Upper lobe of left lung (tissue), 6 donors: ENCODE results near the gene ACMSD. TPM values are rescaled to one million over a fixed set of nuclear protein-coding genes. Genes with fewer than 3 reads are reported as not detected.

Source experiments
- ATAC-seq, 2 donors: fragments of 200-7000 bp; cut with Tn5 transposase; one replicate each; pipeline ENCODE4 v1.9.1; 2022; ENCODE audit warnings: mild to moderate bottlenecking in 2 of 2, moderate library complexity in 2 of 2; ENCODE audit not compliant: low FRiP score in 2 of 2
- DNase-seq, 2 donors: peaks; one replicate each; pipeline ENCODE4 v3.0.0-alpha.2; 2019 to 2020
- H3K27ac ChIP-seq, 4 donors: fragments of 200-600 bp; sonication (generic); one replicate each; pipeline ENCODE4 v1.5.1; 2016 to 2019
- H3K27me3 ChIP-seq, 4 donors: fragments of 200-600 bp; sonication (generic); one replicate each; pipeline ENCODE4 v1.5.1; 2017 to 2019
- H3K36me3 ChIP-seq, 4 donors: fragments of 200-600 bp; sonication (generic); one replicate each; pipeline ENCODE4 v1.5.1; 2016 to 2019
- H3K4me1 ChIP-seq, 4 donors: fragments of 200-600 bp; sonication (generic); one replicate each; pipeline ENCODE4 v1.5.1; 2018 to 2019
- H3K4me3 ChIP-seq, 4 donors: fragments of 200-600 bp; sonication (generic); one replicate each; pipeline ENCODE4 v1.5.1; 2017 to 2019; ENCODE audit warnings: mild to moderate bottlenecking in 2 of 4, moderate library complexity in 1 of 4
- H3K9me3 ChIP-seq, 4 donors: fragments of 200-600 bp; sonication (generic); one replicate each; pipeline ENCODE4 v1.5.1; 2018 to 2019
- EP300 ChIP-seq, 4 donors: sonication (generic); formaldehyde crosslinking; IDR thresholded peaks; one replicate each; pipeline ENCODE4 v1.5.1; 2017; ENCODE audit warnings: antibody characterized with exemption in 4 of 4, control low read depth in 2 of 4
- POLR2A ChIP-seq, 4 donors: fragments of 450-650 bp; IDR thresholded peaks; one replicate each; pipeline ENCODE4 v1.5.1; 2016 to 2017; ENCODE audit warnings: antibody characterized with exemption in 4 of 4, mild to moderate bottlenecking in 2 of 4
- POLR2AphosphoS5 ChIP-seq, 2 donors: sonication (generic); formaldehyde crosslinking; IDR thresholded peaks; one replicate each; pipeline ENCODE4 v1.5.1; 2017; ENCODE audit warnings: antibody characterized with exemption in 2 of 2
- WGBS, 2 donors: methylation state at CpG; one replicate each; pipeline ENCODE4 v1.1.5; 2017 to 2018; 5-methylcytosine and 5-hydroxymethylcytosine counted together
- total RNA-seq, 6 donors: library from RNA; depleted of rRNA in 4 of 6; stranded (reverse); fragments of >200 nt in 4 of 6; gene quantifications; one replicate each; pipeline versions ENCODE4 v1.1.0 to v1.2.1, GENCODE V29; 2016 to 2021
- TF ChIP-seq, protein P1 (sequence below), 6 experiments: fragments of 450-650 bp in 4 of 6; fragments of 200-600 bp in 2 of 6; sonication (generic) in 2 of 6; IDR thresholded peaks; one replicate each; pipeline ENCODE4 v1.5.1; 2016 to 2019; ENCODE audit warnings: antibody characterized with exemption in 6 of 6
- donor health status: DM: no; HTN: no; CAD: no; lungs with moderate emphysema.
- donor health status: DM: no; HTN: yes; CAD: no; lungs with severe emphysema.

ACMSD gene
- total RNA-seq, 6 donors from 2014 or later, result 0.20 TPM; not detected in 5

- H3K36me3 ChIP-seq, result peaks cover 0 to 18% (median 0%) of the 10 kb centered on the region in 4 donors
- no peak overlapping the region for H3K4me3 ChIP-seq
- no peaks in the 10 kb centered on the region for H3K9me3 ChIP-seq
- H3K27me3 ChIP-seq, result no peaks in the 10 kb centered on the region
- no peak overlapping the region for H3K27ac ChIP-seq
- ATAC-seq (no peak), DNase-seq (no peak)
- WGBS, 2 donors, result 95 to 100% methylated on average over 1 of the region's 1 CpG
- TF ChIP-seq POLR2AphosphoS5 (IDR thresholded peaks at IDR 0.05) (no peak), EP300 (IDR thresholded peaks at IDR 0.05) (no peak)
- peaks cover 49 to 79% (median 60%) of the 10 kb centered on the region in 4 donors for H3K4me1 ChIP-seq
These were observed 86.5 kb downstream of the ACMSD start for GRCh38 chr2:134924912-134925311.

DNA sequence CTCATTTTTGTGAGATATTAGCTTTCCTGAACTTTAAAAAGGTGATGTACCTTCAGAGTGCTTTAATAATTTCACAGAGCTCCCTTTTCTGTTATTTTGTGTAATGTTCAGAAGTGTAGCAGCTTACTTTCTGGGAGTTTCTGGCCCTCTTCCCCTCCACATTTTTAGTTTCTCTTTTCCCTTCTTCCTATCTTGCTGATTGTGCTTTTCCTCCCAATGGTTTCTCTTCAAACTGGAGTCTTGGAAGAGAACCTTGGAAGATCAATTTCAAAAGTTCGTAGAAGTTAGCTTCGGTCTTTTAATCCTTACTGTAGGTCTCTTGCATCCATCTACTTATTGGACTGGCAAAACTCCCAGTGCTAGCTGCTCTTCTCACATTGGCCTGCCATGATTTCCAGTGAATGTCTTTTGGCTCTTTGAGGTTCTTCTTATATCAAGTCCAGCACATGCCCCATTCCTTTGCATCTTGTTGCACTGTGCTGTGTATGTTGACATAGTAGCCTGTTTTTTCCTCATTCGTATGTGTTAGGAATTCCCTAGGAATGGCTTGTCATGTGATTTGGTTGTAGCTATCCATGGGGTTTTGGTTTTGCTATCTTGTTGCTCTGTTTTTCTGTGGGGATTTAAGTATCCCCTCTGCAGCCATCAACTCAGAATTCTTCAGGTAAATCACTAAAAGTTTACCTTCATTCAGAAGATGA lies 88.0 kb downstream of the ACMSD start:
- WGBS, 2 donors, result 73 to 79% methylated on average over 3 of the region's 3 CpGs
- DNase-seq (no peak), ATAC-seq (no peak)
- Histone ChIP-seq H3K4me3 (no peak overlapping the region), H3K36me3 (peaks cover 0 to 16% (median 0%) of the 10 kb centered on the region in 4 donors), H3K9me3 (no peaks in the 10 kb centered on the region), H3K27ac (no peak overlapping the region), H3K27me3 (no peaks in the 10 kb centered on the region), H3K4me1 (peaks cover 38 to 69% (median 45%) of the 10 kb centered on the region in 4 donors)
- TF ChIP-seq, protein P1, sequence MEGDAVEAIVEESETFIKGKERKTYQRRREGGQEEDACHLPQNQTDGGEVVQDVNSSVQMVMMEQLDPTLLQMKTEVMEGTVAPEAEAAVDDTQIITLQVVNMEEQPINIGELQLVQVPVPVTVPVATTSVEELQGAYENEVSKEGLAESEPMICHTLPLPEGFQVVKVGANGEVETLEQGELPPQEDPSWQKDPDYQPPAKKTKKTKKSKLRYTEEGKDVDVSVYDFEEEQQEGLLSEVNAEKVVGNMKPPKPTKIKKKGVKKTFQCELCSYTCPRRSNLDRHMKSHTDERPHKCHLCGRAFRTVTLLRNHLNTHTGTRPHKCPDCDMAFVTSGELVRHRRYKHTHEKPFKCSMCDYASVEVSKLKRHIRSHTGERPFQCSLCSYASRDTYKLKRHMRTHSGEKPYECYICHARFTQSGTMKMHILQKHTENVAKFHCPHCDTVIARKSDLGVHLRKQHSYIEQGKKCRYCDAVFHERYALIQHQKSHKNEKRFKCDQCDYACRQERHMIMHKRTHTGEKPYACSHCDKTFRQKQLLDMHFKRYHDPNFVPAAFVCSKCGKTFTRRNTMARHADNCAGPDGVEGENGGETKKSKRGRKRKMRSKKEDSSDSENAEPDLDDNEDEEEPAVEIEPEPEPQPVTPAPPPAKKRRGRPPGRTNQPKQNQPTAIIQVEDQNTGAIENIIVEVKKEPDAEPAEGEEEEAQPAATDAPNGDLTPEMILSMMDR (IDR thresholded peaks at IDR 0.05), result no peak
- TF ChIP-seq POLR2AphosphoS5 (IDR thresholded peaks at IDR 0.05) (no peak), EP300 (IDR thresholded peaks at IDR 0.05) (no peak), POLR2A (IDR thresholded peaks at IDR 0.05) (no peak)

DNA sequence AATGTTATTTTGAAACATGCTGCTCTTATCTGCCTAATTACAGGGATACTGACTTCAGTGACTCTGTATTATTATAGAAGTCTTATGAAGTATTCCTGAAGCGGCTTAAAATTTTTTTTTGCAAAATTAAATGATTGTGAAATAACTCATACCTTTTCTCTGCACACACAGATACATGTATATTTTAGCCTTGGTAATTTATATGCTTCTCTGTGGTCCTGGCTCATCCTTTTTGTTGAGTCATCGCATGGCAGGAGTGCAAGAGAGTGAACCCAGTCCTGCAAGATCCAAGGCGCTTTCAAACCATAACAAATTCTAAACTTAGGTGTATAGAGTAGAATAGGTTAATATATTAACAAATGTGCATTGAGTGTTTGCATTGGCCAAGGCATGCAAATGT lies 88.8 kb downstream of the ACMSD start:
- 76 to 81% methylated on average over 3 of the region's 3 CpGs for WGBS, 2 donors
- no peak for ATAC-seq
- peaks cover 30 to 69% (median 42%) of the 10 kb centered on the region in 4 donors for H3K4me1 ChIP-seq

GRCh38 chr2:134932864-134933526 lies 94.6 kb downstream of the ACMSD start:
- Histone ChIP-seq H3K27ac (no peak overlapping the region), H3K36me3 (peaks cover 0 to 13% (median 2%) of the 10 kb centered on the region in 4 donors), H3K4me1 (peaks cover 37 to 60% (median 43%) of the 10 kb centered on the region in 4 donors), H3K4me3 (no peak overlapping the region), H3K27me3 (no peaks in the 10 kb centered on the region), H3K9me3 (no peaks in the 10 kb centered on the region)
- TF ChIP-seq EP300 (IDR thresholded peaks at IDR 0.05) (no peak), POLR2AphosphoS5 (IDR thresholded peaks at IDR 0.05) (no peak), POLR2A (IDR thresholded peaks at IDR 0.05) (no peak)
- TF ChIP-seq, protein P1 (IDR thresholded peaks at IDR 0.05), result no peak
- DNase-seq, result no peak
- ATAC-seq, result peak in 1 of 2 donors; percentile 11
- WGBS, 2 donors, result 70 to 73% methylated on average over 3 of the region's 3 CpGs

More for the DNA sequence above, 88.8 kb downstream of the ACMSD start:
- peaks cover 0 to 15% (median 0%) of the 10 kb centered on the region in 4 donors for H3K36me3 ChIP-seq
- no peaks in the 10 kb centered on the region for H3K27me3 ChIP-seq
- no peak for TF ChIP-seq POLR2AphosphoS5 (IDR thresholded peaks at IDR 0.05)
- TF ChIP-seq EP300 (IDR thresholded peaks at IDR 0.05), result no peak
- TF ChIP-seq, protein P1 (IDR thresholded peaks at IDR 0.05), result no peak
- no peak for TF ChIP-seq POLR2A (IDR thresholded peaks at IDR 0.05)
- H3K4me3 ChIP-seq, result no peak overlapping the region
- H3K9me3 ChIP-seq, result no peaks in the 10 kb centered on the region
- DNase-seq, result no peak
- peak overlapping the region in 1 of 4 donors; percentile 27 for H3K27ac ChIP-seq

DNA sequence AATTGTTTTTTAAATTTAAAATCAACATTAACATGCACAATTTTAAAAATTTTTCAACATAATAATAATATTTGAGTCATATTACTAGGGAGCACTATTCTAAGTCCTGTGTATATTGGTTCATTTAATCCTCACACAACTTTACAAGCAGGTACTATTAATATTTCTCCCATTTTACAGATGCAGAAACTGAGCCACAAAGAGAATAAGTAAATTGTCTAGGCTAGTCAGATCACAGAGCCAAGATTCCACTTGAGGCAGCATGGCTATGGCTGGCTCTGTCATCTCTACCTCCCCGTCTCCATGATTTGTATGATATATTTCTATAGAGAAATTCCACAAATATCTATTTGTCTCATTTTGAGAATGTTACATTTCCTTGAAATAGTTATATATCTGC lies 95.3 kb downstream of the ACMSD start:
- no peak for DNase-seq
- 82 to 94% methylated on average over 1 of the region's 1 CpG for WGBS, 2 donors
- no peak overlapping the region for H3K27ac ChIP-seq
- H3K36me3 ChIP-seq, result peaks cover 0 to 20% (median 4%) of the 10 kb centered on the region in 4 donors
- no peak for ATAC-seq
- H3K9me3 ChIP-seq, result no peaks in the 10 kb centered on the region
- TF ChIP-seq EP300 (IDR thresholded peaks at IDR 0.05), result no peak
- no peaks in the 10 kb centered on the region for H3K27me3 ChIP-seq
- H3K4me3 ChIP-seq, result no peak overlapping the region
- peaks cover 37 to 56% (median 42%) of the 10 kb centered on the region in 4 donors for H3K4me1 ChIP-seq
